ENCODE results near the gene UXS1.

DNA sequence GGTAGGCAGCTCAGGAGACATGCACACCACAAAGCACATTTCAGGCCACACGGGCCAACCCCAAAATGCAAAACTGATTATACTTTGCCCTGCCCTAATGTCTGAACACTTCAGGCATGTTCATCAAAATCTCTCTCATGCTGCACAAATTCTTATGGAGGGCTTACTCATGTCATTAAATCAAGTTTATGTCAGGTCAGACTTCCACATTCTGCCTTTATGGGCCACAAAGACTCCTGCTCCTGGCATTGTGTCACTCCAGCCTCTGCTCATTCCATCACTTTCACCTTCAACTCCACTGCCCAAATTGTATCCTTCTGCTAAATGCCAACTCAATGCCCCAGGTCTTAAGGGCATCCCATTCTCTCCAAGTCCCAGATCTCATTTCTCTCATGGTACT is 9.2 kb downstream of the UXS1 start:
- TF ChIP-seq, protein P1, sequence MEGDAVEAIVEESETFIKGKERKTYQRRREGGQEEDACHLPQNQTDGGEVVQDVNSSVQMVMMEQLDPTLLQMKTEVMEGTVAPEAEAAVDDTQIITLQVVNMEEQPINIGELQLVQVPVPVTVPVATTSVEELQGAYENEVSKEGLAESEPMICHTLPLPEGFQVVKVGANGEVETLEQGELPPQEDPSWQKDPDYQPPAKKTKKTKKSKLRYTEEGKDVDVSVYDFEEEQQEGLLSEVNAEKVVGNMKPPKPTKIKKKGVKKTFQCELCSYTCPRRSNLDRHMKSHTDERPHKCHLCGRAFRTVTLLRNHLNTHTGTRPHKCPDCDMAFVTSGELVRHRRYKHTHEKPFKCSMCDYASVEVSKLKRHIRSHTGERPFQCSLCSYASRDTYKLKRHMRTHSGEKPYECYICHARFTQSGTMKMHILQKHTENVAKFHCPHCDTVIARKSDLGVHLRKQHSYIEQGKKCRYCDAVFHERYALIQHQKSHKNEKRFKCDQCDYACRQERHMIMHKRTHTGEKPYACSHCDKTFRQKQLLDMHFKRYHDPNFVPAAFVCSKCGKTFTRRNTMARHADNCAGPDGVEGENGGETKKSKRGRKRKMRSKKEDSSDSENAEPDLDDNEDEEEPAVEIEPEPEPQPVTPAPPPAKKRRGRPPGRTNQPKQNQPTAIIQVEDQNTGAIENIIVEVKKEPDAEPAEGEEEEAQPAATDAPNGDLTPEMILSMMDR (IDR thresholded peaks at IDR 0.05) = no peak
- no peak for TF ChIP-seq POLR2A (IDR thresholded peaks at IDR 0.05)
- no peak for TF ChIP-seq EP300 (IDR thresholded peaks at IDR 0.05; ENCODE audit: low read depth)
- no peak for TF ChIP-seq POLR2AphosphoS5 (IDR thresholded peaks at IDR 0.05)

Data from transverse colon (tissue), 4 donors.